GM21723 (cell line): ENCODE measurements around the gene SLC40A1.
"Not testable (repeated sequence)": the region's sequence is repeated elsewhere in the genome, so short reads cannot be mapped to it uniquely, and the experiment has no call there.

Experiments
- ATAC-seq: cut with Tn5 transposase; IDR thresholded peaks from one replicate; pipeline ENCODE4 v1.9.1; 2021; ENCODE audit warnings: mild to moderate bottlenecking, moderate library complexity; ENCODE audit not compliant: unreplicated experiment

SLC40A1 gene

DNA sequence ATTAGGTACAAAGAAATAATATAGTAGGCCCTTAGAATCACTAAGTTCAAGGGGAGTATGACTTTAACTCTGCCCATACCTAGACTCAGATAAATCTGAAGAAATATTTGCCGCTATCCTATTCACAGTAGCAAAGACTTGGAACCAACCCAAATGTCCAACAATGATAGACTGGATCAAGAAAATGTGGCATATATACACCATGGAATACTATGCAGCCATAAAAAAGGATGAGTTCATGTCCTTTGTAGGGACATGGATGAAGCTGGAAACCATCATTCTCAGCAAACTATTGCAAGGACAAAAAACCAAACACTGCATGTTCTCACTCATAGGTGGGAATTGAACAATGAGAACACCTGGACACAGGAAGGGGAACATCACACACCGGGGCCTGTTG, 21.1 kb upstream of the SLC40A1 start:
- not testable (repeated sequence) for ATAC-seq

GRCh38 chr2:189601043-189601442, 20.5 kb upstream of the SLC40A1 start:
- ATAC-seq: no peak

GRCh38 chr2:189599245-189599644, 18.7 kb upstream of the SLC40A1 start:
- ATAC-seq: no peak

DNA sequence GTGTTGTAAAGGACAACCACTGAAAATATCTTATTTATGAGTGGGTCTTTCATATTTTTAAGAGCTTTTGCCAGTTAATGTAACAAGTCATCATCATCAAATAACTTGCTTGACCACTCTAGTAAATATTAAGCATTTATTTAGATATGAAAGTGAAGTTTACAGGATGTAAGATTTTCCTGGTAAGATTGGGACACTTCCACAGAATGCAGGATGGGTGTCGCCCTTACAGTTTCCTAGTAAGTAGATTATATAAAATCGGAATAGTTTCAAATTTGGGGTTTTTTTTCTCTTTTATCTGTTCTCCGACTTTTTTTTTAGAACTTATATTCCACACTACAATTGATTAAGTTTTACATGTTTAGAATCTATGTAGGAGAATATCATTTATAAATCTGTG, 14.8 kb upstream of the SLC40A1 start:
- no peak for ATAC-seq

DNA sequence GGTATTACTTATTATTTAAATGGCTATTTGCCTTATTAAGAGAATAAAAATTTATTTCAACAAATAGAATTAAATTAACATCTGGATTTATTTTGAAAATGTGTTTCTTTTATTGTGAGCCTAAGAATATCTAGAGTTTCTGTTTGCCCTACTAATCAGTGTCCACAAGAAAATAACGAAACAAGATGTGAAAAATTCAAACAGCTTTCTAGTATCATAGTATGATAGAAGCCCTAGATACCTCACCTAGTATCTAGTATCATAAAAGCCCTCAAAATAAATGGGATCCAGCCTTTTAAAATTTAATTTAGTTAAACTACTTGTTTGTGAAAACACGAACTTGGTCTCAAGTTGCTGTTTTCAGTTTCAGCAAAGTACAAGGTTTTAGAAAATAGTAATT, 13.7 kb upstream of the SLC40A1 start:
- ATAC-seq: no peak

GRCh38 chr2:189593115-189593514, 12.5 kb upstream of the SLC40A1 start:
- ATAC-seq: no peak

GRCh38 chr2:189592353-189592984, 11.9 kb upstream of the SLC40A1 start:
- ATAC-seq: no peak

DNA sequence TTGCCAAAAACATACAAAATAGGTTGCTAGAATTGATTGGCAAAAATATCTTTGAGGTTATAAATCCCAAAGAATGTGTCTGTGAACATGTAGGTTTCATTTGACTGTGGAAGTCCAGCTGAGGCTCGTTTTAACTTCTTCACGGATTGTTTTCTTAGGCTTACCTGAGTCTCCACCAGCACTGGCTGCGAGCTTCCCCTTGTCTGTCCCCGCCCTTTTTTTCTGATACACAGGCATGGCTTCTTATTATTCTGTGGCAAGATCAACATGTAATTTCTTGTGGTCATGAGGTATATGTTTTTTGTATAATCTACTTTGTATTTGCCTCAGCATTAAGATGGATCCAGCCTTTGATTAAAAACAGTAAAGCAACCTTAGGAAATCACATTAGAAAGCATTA, 7.2 kb upstream of the SLC40A1 start:
- no peak for ATAC-seq

DNA sequence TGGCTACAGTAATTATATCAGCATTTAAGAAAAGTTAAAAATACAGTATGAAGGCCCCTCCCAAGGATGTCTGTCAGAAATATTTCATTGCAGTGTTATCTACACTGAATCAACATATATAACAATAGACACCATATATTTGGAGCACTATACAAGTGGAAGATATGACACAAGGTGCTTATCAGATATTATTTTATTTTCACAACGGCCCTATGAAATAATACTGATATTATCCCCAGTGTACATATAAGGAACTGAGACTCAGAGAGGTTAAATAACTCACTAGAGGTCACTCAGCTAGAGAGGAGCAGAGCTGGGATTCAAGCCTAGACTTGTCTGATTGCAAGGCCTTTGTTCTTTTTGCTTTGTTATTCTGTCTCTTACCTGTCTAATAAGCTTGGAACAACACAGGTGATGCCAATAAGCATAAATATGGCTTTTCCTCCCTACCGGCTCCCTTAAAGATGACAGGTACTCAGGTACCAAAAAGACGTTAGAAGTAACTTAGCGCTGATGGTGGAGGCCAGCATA, 4.7 kb upstream of the SLC40A1 start:
- ATAC-seq: no peak

DNA sequence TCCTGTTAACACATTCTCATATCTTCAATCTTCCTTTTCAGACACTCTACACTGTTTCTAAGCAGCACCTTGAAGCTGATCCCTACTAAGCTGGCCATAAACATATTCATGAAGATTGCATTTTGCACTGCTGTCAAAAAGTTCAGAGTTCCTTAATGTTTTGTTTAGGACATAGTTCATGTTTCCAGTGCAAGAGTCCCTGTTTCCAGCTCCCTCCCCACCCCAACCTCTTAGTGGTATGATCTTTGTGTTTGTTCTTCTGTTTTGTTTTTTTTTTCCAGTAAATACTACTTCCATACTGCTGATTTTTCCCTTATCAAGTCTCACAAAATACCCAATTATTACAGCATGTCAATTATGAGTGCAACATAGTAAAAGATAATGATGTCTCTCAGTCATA, 4.1 kb upstream of the SLC40A1 start:
- no peak for ATAC-seq

DNA sequence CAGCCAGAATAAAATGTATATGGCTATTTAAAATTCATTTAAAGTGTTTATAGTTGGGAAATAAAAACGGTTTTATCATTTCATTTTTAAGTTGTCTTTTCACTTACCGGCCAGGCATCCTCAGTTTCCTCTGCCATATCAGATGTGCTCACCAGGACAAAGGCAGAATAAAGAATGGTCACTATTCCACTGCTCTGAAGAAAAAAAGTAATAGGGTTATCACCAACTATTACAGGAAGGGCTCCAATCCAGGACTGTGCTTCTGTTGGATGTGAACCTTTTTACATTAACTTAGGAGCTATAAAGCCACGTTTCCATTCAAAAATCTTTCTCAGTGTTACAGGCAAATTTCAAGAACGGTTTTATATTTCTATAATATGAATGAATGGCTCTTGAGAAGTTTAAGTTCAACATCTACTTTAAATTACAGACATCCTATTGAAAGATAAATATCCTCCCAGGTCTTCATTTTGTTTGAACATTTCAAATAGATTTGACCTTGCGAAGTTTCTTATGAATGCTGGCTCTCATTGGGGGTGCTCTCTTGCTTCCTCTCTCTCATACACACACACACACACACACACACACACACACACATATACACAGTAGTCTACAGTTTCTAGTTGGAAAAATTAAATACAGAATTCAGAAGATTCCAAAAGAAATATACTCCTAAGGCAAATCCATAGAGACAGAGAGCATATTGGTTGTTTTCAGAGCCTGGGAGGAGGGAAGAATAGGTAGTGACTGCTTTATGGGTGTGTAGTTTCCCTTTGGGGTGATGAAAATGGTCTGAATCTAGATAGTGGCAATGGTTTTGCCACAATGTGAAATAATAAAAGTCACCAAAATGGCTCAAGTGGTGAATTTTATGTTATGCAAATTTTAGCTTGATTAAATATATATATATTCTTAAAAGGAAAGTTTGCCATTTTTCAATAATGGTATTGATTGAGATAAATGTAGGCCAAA, 2.9 kb upstream of the SLC40A1 start:
- ATAC-seq: no peak

GRCh38 chr2:189582809-189583192, 2.2 kb upstream of the SLC40A1 start:
- no peak for ATAC-seq

DNA sequence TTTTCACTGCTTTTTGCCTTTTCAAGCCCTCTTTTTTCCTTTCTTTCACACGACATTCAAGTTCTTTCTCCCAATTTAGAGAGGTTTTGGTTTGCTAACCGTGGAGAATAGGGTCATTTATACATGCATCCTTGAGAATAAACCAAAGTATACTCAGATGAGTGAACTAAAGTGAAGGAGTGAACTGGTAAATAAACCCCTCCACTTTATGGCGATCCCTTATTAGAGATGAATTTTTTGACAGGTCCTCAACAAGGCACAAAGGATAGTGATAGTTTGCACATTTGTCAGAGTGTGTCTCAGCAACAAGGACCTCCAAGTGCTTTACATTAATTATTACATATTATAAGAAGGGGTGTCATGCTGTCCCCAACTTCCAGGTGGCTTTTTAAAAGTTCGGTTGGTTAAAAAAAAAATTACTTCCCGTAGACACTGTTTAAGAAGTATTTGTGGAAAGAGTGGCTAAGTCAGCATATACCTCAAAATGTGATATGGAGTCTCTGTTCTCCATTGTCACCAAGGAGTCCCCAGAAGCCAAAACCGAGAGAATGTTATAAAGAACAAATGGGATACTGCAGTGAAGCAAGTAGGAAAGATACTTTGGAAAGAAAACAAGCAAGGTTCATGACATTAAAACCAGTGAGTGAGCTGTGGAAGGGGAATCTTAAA, 1.7 kb upstream of the SLC40A1 start:
- ATAC-seq: no peak

DNA sequence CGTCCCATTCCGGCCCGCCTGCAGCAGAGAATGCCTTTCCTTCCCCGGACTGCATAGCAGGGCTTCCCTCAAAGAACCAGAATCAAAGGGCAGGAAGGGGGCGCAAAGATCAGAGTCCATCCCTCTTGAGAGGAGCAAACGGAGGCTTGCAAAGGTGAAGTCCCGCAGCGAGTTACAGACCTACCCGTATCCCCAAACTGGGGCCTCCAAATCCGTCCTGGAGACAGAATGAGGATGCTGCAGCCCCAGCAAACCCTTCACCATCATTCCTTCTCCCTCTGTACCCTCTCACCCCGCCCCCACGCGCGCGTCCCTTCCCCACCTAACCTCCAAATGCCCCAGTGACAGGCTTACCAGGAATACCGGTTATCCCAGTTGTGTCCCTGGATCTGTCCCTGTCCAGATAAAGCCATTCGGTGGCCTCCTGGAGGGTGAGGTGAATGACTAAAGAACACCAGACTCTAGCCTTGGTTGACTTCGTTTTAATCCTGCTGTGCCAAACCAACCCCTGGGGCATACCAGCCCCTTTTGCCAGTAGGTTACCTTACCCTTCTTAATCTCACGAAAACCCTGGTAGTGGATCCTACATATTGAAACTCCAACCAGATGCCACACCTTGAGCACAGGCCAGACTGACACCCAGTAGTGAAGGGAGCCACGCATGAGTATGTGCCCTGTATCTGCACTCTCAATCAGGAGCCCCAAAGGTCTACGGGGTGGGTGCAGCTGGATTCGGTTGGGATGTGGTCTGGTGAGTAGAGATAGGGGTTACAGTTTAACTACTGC, 961 bp upstream of the SLC40A1 start:
- no peak for ATAC-seq

GRCh38 chr2:189580241-189580651, 340 bp downstream of the SLC40A1 start:
- ATAC-seq: peak; percentile 49

GRCh38 chr2:189579585-189580186, 900 bp downstream of the SLC40A1 start:
- ATAC-seq: no peak

DNA sequence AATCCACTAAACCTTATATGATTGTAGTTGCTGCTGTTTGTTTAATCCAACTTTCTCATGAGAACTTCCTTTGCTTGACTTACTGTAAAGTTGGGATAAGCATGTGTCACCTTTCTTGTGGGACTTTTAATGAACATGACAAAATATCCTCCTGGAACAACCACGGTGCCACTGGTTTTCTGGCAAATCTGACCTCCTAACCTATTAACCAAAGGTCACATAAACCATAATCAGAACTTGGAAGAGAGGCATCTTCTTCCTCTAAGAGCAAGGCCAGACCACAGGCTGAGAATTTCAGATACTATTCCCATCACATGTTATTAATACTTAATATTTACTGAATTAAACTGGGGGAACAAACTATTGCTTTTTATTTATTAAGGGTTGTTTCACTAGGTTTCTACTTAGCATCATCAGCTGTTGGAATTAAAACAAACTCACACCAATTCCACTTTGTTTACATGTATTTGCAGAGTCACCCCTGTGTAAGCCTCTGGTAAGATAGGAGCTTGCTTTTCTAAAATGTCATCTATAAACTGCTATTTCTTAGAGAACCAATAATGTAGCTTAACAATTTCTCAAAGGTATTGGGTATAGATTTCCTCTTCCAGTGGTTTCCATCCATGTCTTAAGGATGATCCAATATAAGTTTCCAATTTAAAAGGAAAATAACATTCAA, 2.2 kb downstream of the SLC40A1 start:
- ATAC-seq: no peak

- no peak for ATAC-seq
Observed at GRCh38 chr2:189577121-189577520, 3.5 kb downstream of the SLC40A1 start.

DNA sequence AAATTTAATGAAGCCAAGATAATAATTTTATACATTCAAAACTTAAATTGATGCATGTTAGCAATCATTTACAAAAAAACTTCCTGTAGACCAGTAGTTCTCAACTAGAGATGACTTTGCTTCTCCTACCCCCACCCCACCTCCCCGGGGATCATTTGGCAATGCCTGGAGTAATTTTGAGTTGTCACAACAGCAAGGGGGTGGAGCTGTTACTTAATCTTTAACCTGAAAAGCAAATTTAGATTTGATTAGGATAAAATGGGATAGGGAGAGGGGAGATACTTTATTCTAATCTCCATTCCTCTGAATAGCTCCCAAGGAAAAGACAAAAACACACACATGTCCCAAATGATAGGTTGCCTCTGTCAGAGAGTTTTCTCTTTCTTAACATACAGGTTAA, 4.2 kb downstream of the SLC40A1 start:
- ATAC-seq: no peak
